Left kidney (tissue), 2 donors: ENCODE data around the gene PTPRM. TPM values are rescaled to one million over a fixed set of nuclear protein-coding genes. Genes with fewer than 3 reads are reported as not detected.
"Not testable (repeated sequence)": the region's sequence is repeated elsewhere in the genome, so short reads cannot be mapped to it uniquely, and the experiment has no call there.

Experiments
- DNase-seq: peaks from one replicate; pipeline ENCODE4 v3.0.0-alpha.2; 2013
- polyA plus RNA-seq: library from polyadenylated mRNA; unstranded; fragments of 120-200 nt; gene quantifications from one replicate; pipeline ENCODE4 v1.2.1, GENCODE V29; 2013; ENCODE audit not compliant: insufficient read length

Gene PTPRM
- polyA plus RNA-seq, 1 donor: 107 TPM

GRCh38 chr18:8435376-8435775 is 868.3 kb downstream of the PTPRM start:
- DNase-seq: no peak

GRCh38 chr18:8439055-8439454 is 871.9 kb downstream of the PTPRM start:
- no peak for DNase-seq

GRCh38 chr18:8443505-8443904 is 876.4 kb downstream of the PTPRM start:
- no peak for DNase-seq

- DNase-seq: not testable (repeated sequence)
Measured at GRCh38 chr18:8446936-8447335, 879.8 kb downstream of the PTPRM start.

GRCh38 chr18:8448130-8448529 is 881.0 kb downstream of the PTPRM start:
- DNase-seq: no peak

DNA sequence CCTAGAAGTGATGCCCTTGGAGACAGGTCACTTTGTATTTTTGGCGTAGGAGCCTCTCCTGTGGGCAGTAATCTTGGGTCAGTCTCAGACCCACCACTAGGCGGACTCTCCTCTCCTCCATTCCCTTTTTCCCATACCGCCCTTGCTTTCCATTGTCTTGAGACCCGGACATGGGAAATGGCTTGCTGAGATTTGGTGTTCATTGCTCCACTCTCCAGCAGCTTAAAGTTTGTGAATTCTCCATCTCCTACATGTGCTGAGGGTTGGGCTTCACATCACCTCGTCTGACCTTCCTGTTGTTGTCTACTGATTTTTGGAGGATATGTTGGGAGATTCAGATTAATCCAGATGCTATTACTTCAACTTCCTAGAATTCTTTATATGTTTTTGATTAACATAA is 882.9 kb downstream of the PTPRM start:
- no peak for DNase-seq

- no peak for DNase-seq
Measured at GRCh38 chr18:8450898-8451665, 884.0 kb downstream of the PTPRM start.

DNA sequence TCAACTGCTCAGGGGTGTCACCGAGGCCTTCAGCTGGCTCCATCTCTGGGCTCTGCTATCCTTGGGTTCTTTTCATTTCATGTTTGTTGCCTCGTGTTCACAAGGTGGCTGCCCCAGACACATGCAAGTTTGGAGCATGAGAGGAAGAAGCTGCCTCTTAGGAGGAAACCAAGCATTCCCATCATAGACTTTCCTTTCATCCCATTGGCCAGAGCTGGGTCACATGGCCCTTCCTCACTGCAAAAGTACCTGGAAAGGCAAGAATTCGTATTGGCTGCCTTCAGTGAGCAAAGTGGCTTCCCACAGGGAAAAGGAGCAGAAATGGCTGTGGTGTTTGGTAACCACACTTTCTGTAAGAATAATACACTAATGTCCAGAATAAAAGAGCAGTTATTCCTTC is 886.4 kb downstream of the PTPRM start:
- no peak for DNase-seq

- DNase-seq: no peak
Measured at GRCh38 chr18:8454136-8454535, 887.0 kb downstream of the PTPRM start.

DNA sequence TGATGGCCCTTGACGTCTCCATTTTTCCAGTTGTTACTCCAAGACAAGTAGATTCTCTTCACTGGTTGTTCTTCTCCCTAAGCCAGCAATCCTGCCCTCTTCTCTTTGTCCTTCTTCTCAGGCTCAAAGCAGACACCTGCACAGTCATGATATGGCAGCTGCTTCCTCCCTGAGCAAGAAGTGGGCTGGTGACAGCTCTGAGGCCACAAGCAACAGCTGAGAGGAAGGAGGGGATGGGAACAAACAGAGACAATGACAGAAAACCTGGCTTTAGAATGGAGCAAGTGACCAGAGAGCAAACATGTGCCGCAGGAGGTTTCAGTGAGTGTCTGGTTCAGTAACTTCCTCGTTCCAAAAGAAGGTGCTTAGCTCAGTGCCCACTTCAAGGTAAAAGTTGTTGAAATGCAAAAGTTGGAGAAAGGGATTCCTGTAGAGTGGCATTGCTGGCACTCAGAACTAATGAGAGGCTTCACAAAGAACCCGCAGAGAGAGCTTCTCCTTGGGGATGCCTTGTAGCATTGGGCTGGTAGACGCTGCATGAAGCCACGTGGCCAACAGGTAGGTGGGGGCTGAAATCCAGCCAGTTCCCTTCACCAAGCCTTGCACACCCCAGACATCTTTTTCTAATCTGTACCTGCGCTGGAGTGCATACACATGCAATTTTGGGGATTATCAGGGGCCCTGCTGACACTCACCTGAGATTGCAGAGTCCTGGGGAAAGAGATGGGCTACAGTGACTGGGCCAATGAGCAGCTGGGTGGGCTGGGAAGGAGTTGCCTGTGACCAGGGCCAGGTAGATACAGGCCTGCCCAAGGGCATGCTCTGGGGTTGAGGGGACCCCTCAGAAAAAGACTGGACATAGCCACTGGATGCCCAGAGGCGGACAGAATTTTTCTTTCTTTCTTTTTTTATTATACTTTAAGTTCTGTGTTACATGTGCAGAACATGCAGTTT is 888.8 kb downstream of the PTPRM start:
- no peak for DNase-seq
